Uterus (tissue), 2 donors: ENCODE measurements around the gene SLC35F3.

Experiments
- CTCF ChIP-seq, 4 experiments: fragments of 200-600 bp in 2 of 4; fragments of 450-650 bp in 2 of 4; sonication (generic) in 2 of 4; IDR thresholded peaks; one replicate each; pipeline ENCODE4 v1.5.1; 2016 to 2019; ENCODE audit warnings: antibody characterized with exemption in 4 of 4, mild to moderate bottlenecking in 2 of 4, moderate library complexity in 1 of 4
- POLR2A ChIP-seq, 2 donors: fragments of 450-650 bp; IDR thresholded peaks; one replicate each; pipeline ENCODE4 v1.6.1; 2016; ENCODE audit warnings: antibody characterized with exemption in 2 of 2, mild to moderate bottlenecking in 1 of 2, moderate library complexity in 1 of 2

DNA sequence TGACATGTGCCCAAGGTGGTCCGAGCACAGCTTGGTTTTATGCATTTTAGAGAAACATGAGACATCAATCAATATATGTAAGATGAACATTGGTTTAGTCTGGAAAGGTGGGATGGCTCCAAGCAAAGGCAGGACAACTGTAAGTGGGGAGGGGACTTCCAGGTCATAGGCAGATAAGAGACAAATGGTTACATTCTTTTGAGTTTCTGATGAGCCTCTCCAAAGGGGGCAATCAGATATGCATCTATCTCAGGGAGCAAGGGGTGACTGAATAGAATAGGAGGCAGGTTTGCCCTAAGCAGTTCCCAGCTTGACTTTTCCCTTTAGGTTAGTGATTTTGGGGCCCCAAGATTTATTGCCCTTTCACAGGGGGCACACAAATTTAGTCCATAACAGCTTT is 374.5 kb downstream of the SLC35F3 start:
- TF ChIP-seq POLR2A (IDR thresholded peaks at IDR 0.05) (no peak), CTCF (IDR thresholded peaks at IDR 0.05) (no peak)
